ENCODE data around the gene SAMD11. TPM values are rescaled to one million over a fixed set of nuclear protein-coding genes. Genes with fewer than 3 reads are reported as not detected.

Gene SAMD11
- total RNA-seq, 1 experiment from 2014 or later: 11.5 TPM

GRCh38 chr1:970242-970972, 46.7 kb downstream of the SAMD11 start:
- DNase-seq (ENCODE audit: low read depth, low spot score): no peak
- Histone ChIP-seq H3K4me1 (ENCODE audit: control insufficient read depth in 1 of 2, insufficient read depth in 2 of 2, low read length in 2 of 2) (peaks cover 16 to 35% of the 10 kb centered on the region in 2 experiments), H3K27ac (ENCODE audit: low read depth, low read length) (no peak overlapping the region), H3K36me3 (ENCODE audit: control insufficient read depth in 1 of 2, insufficient read depth in 2 of 2, low read length in 2 of 2) (no peaks in the 10 kb centered on the region; a peak in 1 of 4 replicates), H3K79me2 (ENCODE audit: insufficient read depth, low read length) (no peaks in the 10 kb centered on the region; the same call in 1 of the 2 replicates), H3K9ac (ENCODE audit: low read length) (no peak overlapping the region), H3K4me3 (replicated peaks in 1 of 2; ENCODE audit: low read depth in 1 of 2, low read length in 2 of 2) (no peak overlapping the region), H3K9me3 (ENCODE audit: control insufficient read depth in 1 of 2, insufficient read depth in 1 of 2, low read depth in 1 of 2, low read length in 2 of 2) (no peaks in the 10 kb centered on the region; a peak in 1 of 4 replicates), H3K4me2 (ENCODE audit: low read length) (no peak overlapping the region), H3K9me2 (ENCODE audit: insufficient read depth) (no peaks in the 10 kb centered on the region), H4K20me1 (ENCODE audit: insufficient read depth) (no peaks in the 10 kb centered on the region), H2AFZ (ENCODE audit: low read depth, low read length, poor library complexity, severe bottlenecking) (no peak overlapping the region), H3K27me3 (ENCODE audit: insufficient read depth, low read length) (no peaks in the 10 kb centered on the region)
- TF ChIP-seq ZFX (IDR thresholded peaks at IDR 0.05): no peak
- no peak for TF ChIP-seq JUND (IDR thresholded peaks at IDR 0.05)
- TF ChIP-seq YY1 (IDR thresholded peaks at IDR 0.05; ENCODE audit: extremely low read depth, insufficient replicate concordance, low read depth, low read length): no peak
- TF ChIP-seq ELF1 (IDR thresholded peaks at IDR 0.05; ENCODE audit: borderline replicate concordance, low read depth): no peak
- no peak for TF ChIP-seq CTCF (IDR thresholded peaks at IDR 0.05 in 2 of 3, conservative IDR thresholded peaks at IDR 0.05 in 1 of 3; ENCODE audit: borderline replicate concordance in 1 of 3, insufficient read depth in 1 of 3, low read depth in 2 of 3, low read length in 2 of 3)
- no peak for TF ChIP-seq FOSL1 (IDR thresholded peaks at IDR 0.05; ENCODE audit: low read depth)
- TF ChIP-seq SRF (IDR thresholded peaks at IDR 0.05; ENCODE audit: low read depth): no peak
- TF ChIP-seq TCF7L2 (IDR thresholded peaks at IDR 0.05; ENCODE audit: borderline replicate concordance, extremely low read depth, insufficient read depth, insufficient read length): no peak
- TF ChIP-seq EZH2phosphoT487 (IDR thresholded peaks at IDR 0.05; ENCODE audit: borderline replicate concordance): no peak
- TF ChIP-seq ZBTB33 (IDR thresholded peaks at IDR 0.05; ENCODE audit: extremely low read depth, insufficient replicate concordance, low read length): no peak
- TF ChIP-seq SIN3A (IDR thresholded peaks at IDR 0.05; ENCODE audit: low read depth): no peak
- no peak for TF ChIP-seq ATF3 (IDR thresholded peaks at IDR 0.05)
- no peak for TF ChIP-seq RAD21 (IDR thresholded peaks at IDR 0.05; ENCODE audit: low read depth)
- no peak for TF ChIP-seq SP1 (IDR thresholded peaks at IDR 0.05; ENCODE audit: low read depth)
- no peak for TF ChIP-seq POLR2AphosphoS5 (IDR thresholded peaks at IDR 0.05; ENCODE audit: low read depth, low read length)
- ChIA-PET POLR2A (no interaction called here), CTCF (no interaction called here), RAD21 (ENCODE audit: low non-redundant PET in 1 of 2, low total read pairs in 2 of 2, uncharacterized antibody in 2 of 2, unreplicated experiment in 2 of 2) (no interaction called here)
- intact Hi-C loops (cut with micrococcal nuclease): no loop called here
- no TSS peak for BruUV-seq (replicated peaks)
- ATAC-seq: no peak
